ENCODE measurements around the gene IGDCC3.
A peak's percentile ranks its signal among the peaks of the same experiment; 100 is the strongest.

Gene IGDCC3

DNA sequence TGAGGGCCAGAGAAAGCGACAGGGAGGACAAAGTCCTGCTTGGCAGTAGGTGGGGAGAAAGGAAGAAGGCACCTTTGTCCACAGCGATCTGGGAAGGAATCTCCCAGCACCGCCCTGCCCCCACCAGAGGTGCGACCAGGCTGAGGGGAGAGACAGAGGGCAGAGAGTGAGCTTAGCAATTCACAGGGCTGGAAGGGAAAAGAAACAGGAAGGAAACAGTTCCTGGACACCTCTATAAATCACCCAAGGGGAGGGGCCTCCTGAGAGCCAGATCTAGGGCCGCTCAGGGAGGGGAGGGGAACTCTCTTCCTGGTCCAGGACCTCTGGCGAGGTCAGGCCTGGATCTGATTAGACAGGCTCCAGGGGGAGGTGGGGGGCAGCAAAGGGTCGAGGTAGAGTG, 37.9 kb downstream of the IGDCC3 start:
- DNase-seq, result no peak

DNA sequence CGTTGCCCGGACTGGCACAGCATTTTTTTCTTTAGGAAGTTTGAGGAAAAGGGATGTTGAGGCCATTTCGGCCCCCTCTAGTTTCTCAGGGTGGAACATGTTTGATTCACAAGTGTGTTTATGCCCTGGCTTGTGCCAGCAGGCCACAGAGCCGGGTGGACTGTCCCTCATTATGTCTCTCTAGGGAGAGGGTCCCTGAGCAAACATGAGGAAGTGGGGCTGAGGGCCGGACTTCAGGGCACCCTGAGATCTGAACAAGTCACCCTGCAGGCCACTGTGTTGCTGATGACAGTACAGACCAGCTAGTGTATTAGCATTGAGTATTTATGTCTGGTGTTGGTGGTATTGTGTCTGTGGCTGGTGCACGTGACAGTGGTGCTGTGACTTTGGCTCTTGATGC, 38.4 kb downstream of the IGDCC3 start:
- no peak for DNase-seq

DNA sequence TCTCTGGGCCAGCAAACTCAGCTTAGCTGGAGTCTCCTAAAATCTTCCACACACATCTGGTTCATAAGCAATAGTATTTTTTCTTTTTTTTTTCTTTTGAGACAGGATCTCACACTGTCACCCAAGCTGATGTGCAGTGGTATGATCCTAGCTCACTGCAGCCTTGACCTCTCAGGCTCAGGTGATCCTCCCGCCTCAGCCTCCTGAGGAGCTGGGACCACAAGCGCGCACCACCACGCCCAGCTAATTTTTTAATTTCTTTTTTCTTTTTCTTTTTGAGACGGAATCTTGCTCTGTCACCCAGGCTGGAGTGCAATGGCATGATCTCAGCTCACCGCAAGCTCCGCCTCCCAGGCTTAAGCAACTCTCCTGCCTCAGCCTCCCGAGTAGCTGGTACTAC, 39.0 kb downstream of the IGDCC3 start:
- no peak for DNase-seq

DNA sequence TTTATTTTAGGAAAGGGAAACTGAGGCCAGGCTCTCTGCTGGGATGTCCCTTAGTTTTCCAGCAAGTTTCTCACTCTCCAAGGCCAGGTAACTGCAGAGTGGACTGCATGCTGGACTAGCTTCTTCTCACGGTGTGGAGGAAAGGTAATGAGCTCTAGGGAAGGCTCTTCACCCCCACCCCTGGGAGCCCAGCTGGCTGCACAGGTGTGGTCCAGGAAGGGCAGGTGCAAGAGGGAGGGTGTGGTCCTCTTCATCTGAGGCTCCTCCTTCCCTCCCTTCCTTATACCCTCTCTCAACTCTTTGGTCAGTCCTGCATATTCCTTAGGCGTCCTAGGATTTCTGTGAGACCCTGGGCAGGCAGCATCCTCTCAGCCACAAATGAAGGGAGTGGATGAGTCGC, 39.4 kb downstream of the IGDCC3 start:
- no peak for DNase-seq

DNA sequence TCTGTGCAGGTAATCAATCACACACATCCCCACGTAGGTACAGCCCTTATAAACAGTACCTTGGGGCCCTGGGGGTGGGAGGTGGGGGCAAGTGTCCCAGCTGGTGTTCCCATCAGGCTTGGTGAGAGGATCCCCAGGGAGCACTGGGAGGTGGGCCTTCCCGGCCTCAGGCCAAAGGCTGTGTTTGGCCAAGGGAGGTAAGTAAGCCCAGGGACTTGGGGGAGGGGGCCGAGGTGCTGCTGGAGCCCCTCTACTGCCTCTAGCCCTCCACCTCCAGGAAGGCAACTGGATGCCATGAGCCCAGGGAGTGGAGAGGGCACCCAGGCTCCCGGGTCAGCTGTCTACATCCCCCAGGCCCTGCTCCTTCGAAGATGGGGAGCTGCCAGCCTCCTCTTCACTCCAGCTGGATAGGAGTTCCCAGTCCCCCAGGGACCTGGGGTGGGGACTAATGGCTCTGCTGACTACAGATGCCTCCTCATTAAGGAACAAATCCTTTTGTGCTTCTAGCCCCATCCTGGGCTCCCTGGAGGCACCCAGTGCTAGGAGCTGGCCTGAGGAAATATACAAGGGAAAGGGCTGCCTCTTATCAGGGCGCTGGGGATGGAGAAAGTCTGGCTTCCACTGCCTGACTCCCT, 40.2 kb downstream of the IGDCC3 start:
- DNase-seq, result no peak

DNA sequence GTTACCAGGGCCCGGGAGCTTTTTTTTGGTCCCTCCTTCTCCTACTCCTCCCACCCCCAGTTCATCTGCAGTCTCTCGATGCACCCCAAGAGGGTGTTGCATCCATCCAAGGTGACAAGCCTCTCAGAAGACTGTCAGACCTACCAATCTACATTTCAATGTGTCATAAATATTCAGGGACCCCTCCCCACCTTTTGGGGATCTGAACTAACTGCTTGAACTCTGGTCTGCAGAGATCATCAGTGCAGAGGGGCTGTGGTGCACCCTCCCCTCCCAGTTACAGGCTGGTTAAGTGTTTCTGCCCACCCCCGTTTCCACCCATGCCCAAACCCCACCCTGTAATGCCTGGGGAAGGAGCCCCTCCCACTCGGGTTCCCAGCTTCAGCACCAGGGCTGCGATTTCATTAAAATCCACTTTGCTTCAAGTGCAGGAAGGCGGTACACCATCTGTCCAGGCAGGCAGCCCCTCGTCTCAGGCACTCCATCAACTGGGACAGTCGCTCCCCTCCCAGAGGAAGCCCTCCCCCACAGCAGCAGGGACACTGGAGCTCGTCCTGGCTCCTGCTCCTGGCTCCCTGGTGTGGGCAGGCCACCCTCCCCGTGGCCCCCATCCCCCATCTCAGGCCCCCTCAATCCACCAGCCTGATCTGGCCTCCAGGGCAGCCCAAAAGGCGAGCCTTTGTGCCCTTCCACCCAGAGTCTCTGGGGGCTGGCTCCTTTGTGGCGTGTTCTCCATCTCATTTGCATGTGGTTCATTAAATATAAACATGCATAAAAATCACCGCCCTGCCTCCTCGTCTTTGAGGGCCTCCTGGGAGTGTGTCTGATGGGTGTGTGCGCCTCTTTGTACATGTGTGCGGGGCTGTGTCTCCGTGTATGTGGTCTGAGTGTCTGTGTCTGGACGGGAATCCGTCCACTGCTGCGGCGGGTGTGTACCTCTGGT, 41.0 kb downstream of the IGDCC3 start:
- DNase-seq, result no peak

DNA sequence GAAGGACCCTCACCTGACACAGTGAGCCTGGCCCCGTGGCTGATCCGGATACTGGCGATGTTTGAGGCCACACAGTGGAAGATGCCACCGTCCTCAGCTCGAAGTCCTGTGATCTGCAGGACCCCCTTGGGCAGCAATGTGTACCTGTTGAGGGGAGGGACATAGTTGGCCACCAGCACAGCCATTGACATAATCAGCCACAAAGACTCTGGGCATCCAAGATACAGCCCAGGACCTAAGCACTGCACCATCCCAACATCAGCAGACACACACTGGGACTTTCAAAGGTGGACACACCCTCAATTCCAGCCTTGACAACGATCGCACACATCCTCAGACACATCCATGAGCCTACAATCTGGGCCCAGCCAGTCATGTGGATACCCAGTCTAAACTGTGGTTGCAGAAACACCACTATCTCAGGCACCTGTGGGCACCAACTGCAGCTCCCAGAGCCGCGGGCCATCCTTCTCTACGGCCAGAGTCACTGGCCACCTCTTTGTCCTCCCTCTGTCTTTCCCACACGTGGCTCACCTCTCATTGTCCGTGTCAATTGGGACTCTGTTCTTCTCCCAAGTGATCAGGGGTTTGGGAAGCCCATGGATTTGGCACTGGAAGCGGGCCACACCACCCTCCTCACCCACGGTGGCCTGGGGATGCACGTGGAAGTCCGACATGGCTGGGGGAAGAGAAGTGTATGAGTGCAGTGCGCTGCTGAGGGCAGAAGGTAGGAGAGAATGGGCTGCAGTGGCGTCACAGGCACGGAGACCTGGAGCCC, 42.3 kb downstream of the IGDCC3 start:
- DNase-seq, result no peak

DNA sequence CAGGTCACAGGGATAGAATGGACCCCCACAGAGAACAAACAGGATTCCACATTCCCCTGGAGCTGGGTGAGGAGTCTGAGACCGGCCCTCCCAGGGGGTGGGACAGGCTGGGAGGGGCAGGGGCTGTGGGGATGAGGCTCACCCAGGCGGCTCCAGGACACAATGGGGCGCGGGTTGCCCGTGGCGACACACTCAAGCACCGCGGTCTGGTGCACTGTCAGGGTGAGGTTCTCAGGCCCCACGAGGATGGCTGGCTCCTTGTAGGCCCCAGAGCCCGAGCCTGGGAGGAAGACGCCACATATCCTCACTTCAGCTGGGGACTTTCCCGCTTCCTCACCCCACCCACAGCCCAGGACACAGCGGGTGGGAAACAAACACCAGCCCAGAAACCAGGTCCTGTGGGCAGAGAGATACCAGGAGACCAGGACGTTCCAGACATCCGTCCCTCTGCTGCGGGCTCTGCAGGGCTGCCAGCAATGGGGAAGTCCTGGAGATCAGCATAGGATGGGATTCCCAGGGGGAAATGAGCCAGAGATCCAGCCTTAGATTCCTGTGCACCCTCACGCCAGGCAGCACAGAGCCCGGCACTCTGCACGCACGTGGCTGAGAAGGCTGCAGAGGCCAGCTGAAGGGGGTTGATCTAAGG, 43.1 kb downstream of the IGDCC3 start:
- peak; percentile 40 for DNase-seq

DNA sequence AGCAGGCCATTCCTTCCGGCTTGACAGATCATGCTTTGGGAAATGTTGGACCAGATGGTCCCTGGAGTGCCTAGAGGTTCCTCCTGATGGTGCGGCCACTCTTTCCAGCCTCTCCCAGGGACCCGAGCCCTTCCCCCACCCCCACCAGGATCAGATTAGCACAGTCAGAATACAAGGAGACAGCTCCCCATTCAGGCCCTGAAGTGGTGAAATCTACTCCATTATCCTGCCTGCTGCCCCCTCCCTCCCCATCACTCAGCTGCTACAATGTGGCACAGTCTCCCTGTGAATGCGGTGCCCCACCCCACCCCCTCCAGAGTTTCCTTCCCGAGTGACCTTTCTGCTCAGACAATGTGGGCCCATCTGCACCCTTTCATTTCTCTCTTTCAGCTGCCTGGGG, 43.9 kb downstream of the IGDCC3 start:
- DNase-seq, result no peak

DNA sequence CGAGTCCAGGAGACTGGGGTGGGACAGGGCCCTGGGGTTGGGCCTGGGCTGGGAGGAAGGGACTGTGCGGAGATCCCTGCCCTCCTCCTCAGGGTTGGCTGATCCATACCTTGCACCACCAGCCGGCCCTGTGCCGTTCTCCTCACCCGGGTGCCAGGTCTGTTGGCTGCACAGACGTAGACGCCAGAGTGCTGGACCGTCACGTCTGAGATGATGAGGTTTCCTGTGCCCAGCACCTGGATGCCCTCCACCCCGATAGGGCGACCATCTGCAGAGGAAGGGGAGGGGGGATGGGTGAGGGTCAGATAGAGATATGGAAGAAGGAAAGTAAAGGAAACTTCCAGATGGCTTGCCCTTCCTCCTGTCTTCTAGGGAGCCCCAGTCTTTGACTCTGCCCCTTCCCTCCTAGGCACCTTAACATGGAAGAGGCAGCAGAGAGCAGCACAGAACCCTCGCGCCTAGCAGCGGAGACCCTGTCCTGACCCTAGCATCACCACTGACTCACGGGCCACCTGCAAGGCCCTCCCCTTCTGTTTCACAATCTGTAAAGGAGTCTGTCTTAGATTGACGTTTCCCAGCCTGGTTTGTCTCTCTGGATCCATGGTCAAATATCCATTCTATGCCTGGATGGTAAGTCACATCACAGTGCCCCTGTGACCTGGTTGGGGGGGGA, 44.5 kb downstream of the IGDCC3 start:
- no peak for DNase-seq

DNA sequence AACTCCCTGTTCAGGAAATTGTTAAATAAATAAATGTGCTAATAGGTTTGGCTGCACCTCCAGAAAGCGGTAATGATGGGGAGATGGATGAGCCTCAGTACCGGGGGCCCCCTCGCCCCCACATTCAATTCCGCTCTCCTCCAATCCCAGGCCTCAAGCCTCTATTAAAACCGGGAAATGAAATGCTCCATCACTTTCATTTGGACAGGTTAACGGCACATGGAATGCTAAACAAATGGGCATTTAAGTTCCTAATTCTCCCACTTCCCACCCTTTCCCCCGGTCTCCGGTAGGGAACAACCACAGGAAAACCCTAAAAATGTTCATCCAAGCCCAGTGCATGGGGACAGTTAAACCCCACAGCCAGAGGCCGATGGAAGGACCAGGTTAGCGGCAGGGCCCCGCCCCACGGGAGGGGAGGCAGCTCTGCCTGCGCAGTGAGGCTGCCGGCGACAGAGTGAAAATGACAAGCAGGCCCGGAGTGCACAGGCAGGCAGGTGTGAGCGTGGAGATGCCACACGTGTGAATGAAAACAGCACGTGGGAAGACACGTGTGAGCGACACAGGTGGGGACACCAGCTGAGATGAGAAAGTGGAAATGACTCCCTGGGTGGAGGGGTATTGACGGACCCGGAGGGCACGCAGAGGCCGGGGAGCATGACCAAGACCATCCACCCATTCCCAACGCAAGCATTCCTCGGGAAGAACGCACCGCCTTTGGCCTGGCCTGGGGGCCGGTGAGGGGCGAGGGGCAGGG, 45.2 kb downstream of the IGDCC3 start:
- no peak for DNase-seq

DNA sequence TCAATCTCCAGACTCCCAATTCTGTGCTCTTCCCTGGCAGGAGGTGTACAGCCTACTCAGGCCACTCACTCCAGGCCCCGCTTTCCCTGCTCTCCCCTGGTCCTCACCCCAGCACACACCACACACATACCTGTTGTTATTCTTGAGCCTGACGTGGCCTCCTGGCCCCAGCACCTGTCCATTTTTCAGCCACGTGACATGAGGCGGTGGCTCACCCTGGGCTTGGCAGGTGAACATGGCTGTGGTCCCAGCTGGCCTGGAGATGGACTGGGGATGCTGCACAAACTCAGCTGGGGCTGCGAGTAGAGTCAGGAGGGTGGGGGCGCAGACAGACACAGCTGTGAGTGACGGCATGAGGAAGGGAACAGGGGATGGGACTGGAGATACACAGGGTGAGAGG, 46.0 kb downstream of the IGDCC3 start:
- no peak for DNase-seq

DNA sequence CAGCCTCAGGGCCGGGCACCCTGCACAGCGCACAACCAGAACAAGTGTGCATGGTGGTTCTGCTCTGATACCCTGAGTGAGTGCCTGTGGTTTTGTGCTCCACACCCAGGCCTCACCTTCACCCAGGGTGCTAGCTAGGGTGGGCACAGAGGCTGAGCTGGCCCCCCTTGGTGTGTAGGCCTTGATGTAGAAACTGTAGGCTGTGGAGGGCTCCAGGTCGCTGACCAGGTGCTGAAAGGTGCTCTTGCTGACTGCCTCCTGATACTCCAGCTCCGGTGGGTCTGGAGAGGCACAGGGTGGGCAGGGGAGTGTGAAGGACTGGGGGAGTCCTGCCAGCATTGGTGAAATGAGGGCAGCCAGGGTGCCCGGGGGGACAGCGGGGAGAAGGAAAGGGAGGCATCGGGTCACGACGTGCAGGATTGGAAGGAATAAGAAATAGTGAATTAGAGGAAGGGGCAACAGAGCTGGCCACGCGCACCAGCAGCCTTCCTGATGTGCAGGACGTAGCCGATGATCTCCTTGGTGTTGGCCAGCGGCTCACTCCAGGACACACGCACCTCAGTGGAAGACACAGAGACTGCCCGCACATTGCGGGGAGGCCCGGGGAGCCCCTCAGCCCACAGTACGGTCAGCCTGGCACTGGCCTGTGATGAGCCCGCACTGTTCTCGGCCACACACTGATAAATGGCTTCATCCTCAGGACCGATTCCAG, 46.7 kb downstream of the IGDCC3 start:
- DNase-seq, result no peak

DNA sequence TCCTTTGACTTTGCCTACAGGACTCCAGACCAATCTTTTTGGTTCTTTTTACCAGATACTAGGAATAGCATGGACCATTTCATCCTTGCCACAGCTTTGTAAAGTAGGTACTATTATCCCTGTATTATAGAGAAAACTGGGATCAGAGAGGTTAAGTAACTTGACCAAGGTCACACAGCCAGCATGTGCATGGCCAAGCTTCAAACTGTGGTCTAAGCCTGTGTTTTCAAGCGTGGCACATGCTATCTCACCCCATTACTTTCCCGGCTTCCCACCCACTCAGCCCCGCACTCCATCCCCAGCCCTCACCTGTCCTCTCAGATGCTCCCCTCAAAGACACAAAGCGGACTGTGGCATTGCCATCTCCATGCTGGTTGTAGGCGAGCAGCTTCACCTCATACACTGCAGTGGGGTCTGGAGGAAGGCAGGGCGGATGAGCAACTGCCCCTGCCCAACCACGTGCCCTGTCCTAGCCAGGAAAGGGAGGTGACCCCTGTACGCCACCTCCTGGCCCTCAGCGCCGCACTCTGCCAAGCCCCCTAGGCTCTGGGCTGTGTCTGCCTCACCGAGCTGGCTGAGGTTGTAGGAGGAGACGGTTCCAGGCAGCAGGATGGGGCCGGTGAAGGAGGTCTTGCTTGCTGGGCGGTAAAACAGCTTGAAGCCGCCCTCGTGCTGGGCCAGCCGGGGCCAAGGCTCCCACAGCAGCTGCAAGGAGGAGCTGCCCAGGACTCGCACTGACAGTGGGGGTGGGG, 47.6 kb downstream of the IGDCC3 start:
- no peak for DNase-seq

DNA sequence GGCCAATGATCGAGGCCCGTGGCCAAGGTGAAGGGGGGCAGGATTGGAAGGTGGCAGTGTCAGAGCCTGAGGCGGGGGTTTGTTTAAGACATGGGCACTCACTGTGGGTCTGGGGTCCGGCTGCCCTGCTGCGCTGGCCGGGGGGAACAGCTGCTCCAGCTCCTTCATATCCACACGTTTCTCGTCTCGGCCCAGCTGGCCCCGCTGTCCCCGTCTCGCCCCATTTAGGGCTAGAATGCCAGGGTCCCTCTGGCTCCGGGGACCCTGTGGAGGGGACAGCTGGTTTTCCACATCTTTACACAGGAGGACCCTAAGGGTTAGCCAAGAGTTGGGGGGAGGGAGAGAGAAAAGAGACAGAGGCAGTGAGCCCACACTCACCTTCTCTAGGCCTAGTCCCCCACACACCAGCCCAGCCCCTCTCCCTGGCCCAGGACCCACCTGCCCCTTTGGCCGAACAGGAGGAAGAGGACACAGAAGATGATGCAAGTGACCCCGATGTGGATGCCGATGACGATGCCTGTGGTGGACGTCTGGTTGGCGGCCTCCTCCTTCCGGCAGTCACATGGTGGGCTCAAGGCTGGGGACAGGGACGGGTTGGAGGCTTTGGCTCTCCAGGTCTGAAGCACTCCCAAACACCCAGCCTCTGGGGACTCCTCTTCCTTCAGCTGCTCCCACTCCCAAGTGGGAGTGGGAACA, 48.4 kb downstream of the IGDCC3 start:
- no peak for DNase-seq

DNA sequence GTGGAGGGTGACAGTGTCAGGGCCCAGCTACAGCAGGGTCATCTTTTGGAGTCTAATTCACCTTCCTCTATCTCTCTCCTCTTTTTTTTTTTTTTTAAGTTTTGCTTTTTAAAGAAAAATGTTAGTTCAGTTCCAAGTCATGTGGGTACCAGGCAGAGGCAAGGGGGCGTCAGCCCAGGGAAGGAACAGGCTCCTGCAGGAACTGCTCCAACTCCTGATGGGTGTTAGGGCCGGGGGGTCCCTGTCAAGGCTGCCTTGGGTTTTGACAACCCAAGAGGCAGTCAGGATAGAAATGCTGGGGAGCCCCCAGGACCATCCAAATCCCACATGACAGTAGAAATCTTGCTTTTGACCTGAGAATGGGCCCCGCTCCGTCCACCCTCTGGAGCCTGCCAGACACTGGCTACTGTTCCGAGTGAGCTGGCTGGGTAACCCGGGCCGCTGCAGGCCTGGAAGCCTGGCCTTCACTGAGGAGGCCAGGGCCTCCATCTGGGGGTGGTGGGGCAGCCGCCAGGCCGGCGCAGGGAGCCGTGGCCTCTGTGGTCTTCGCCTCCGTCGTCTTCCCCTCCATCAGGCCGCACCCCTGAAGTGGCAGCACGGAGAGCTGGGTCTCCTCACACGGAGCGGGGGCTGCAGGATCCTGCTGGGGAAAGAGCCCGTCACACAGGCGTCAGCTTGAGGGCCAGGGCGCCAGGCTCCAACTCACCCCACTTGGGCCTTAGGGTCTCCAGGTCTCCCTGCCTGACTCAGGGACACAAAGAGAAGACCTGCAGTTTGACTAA, 49.1 kb downstream of the IGDCC3 start:
- no peak for DNase-seq

DNA sequence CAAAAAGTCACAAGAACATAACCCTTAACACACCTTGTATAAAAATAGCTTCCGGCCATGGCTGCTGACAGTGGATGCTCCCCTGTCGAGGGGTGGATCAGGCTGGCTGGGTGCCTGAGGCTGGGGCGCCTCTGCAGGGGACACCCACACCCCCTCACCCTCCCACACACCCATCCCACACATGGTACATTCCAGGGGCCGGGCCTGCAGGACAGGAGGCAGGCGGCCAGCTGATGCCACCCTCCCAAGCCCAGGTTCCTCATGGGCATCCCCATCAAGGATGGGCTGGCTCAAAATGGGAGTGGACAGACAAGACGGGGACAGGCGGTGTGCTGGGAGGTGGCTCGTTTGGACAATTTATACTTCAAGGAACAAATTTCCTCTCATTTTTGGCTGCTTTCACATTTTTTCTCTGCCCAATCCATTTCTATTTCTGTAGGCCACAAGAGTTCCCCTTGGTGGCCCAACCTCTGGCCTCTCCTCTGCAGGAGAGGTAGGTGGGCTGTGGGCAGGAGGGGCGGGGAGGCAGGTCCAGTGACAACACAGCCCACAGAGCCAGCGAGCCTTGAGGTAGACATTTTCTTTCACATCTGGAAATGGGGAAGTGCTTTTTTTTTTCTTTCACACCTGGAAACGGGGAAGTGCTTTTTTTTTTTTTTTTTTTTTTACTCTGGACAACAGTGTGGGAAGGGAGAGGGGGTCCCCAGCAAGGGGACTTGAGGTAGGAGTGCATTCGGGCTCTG, 50.0 kb downstream of the IGDCC3 start:
- DNase-seq, result no peak

DNA sequence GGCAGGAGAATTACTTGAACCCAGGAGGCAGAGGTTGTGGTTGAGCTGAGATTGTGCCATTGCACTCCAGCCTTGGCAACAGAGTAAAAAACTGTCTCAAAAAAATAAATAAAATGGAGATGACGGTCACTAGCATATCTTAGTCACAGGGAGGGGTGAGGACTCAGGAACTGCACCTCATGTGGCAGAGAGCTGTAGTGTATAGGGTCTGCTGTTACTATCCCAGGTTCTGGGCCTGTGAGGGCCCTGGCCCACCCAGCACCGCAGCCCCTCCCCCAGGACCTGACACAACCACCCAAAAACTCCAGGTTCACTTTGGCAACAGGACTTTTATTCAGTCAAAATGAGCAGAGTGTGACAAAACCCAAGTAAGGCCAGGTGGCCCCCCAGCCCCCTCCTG, 51.0 kb downstream of the IGDCC3 start:
- DNase-seq, result no peak
